ENCODE results near the gene ITPRID2.

Gene ITPRID2

GRCh38 chr2:181895818-181896217, 4.3 kb downstream of the ITPRID2 start:
- no peaks in the 10 kb centered on the region for H3K27me3 ChIP-seq (replicated peaks; ENCODE audit: insufficient read depth, low read length)
- H3K27ac ChIP-seq (ENCODE audit: low read length) = no peak overlapping the region
- H3K36me3 ChIP-seq (replicated peaks; ENCODE audit: insufficient read depth, low read length) = peaks cover 7% of the 10 kb centered on the region; the same call in 1 of the 2 replicates
- H3K4me3 ChIP-seq (ENCODE audit: low read length) = no peak overlapping the region
- no peak for TF ChIP-seq EZH2 (optimal IDR thresholded peaks at IDR 0.05; ENCODE audit: low read depth, low read length)
- no peak for TF ChIP-seq CTCF (IDR thresholded peaks at IDR 0.05; ENCODE audit: low read length)
- no peak for TF ChIP-seq EZH2phosphoT487 (IDR thresholded peaks at IDR 0.05; ENCODE audit: low read length)
- no peaks in the 10 kb centered on the region for H3K9me2 ChIP-seq (replicated peaks; ENCODE audit: insufficient read depth, low read length)
- 0 out of 2 replicates have a peak, but pooled peaks cover 7% of the 10 kb centered on the region for H3F3A ChIP-seq (ENCODE audit: insufficient read depth, low read length)
- H3K9me3 ChIP-seq (replicated peaks; ENCODE audit: insufficient read depth, low read length) = no peaks in the 10 kb centered on the region
- peaks cover 31% of the 10 kb centered on the region for H3K4me1 ChIP-seq (ENCODE audit: low read length)
- no peaks in the 10 kb centered on the region for H4K20me1 ChIP-seq (ENCODE audit: insufficient read depth, low read length)
- DNase-seq = no peak
- no peak overlapping the region for H2AFZ ChIP-seq (ENCODE audit: low read length)
- H3K4me2 ChIP-seq (ENCODE audit: low read depth, low read length) = no peak overlapping the region
- H3K79me2 ChIP-seq (ENCODE audit: low read length) = peaks cover 44% of the 10 kb centered on the region
- H3K9ac ChIP-seq (ENCODE audit: low read length) = no peak overlapping the region

GRCh38 chr2:181896286-181896685, 4.8 kb downstream of the ITPRID2 start:
- peaks cover 7% of the 10 kb centered on the region; the same call in 1 of the 2 replicates for H3K36me3 ChIP-seq (replicated peaks; ENCODE audit: insufficient read depth, low read length)
- no peak overlapping the region for H3K27ac ChIP-seq (ENCODE audit: low read length)
- no peak overlapping the region for H3K9ac ChIP-seq (ENCODE audit: low read length)
- TF ChIP-seq EZH2phosphoT487 (IDR thresholded peaks at IDR 0.05; ENCODE audit: low read length) = no peak
- TF ChIP-seq EZH2 (optimal IDR thresholded peaks at IDR 0.05; ENCODE audit: low read depth, low read length) = no peak
- no peak for TF ChIP-seq CTCF (IDR thresholded peaks at IDR 0.05; ENCODE audit: low read length)
- H3K9me3 ChIP-seq (replicated peaks; ENCODE audit: insufficient read depth, low read length) = no peaks in the 10 kb centered on the region
- H2AFZ ChIP-seq (ENCODE audit: low read length) = no peak overlapping the region
- no peak for DNase-seq
- no peak overlapping the region for H3K4me3 ChIP-seq (ENCODE audit: low read length)
- H3K4me2 ChIP-seq (ENCODE audit: low read depth, low read length) = no peak overlapping the region
- no peaks in the 10 kb centered on the region for H3K9me2 ChIP-seq (replicated peaks; ENCODE audit: insufficient read depth, low read length)
- peaks cover 27% of the 10 kb centered on the region for H3K4me1 ChIP-seq (ENCODE audit: low read length)
- H3K27me3 ChIP-seq (replicated peaks; ENCODE audit: insufficient read depth, low read length) = no peaks in the 10 kb centered on the region
- 0 out of 2 replicates have a peak, but pooled peaks cover 7% of the 10 kb centered on the region for H3F3A ChIP-seq (ENCODE audit: insufficient read depth, low read length)
- no peaks in the 10 kb centered on the region for H4K20me1 ChIP-seq (ENCODE audit: insufficient read depth, low read length)
- H3K79me2 ChIP-seq (ENCODE audit: low read length) = peaks cover 44% of the 10 kb centered on the region

DNA sequence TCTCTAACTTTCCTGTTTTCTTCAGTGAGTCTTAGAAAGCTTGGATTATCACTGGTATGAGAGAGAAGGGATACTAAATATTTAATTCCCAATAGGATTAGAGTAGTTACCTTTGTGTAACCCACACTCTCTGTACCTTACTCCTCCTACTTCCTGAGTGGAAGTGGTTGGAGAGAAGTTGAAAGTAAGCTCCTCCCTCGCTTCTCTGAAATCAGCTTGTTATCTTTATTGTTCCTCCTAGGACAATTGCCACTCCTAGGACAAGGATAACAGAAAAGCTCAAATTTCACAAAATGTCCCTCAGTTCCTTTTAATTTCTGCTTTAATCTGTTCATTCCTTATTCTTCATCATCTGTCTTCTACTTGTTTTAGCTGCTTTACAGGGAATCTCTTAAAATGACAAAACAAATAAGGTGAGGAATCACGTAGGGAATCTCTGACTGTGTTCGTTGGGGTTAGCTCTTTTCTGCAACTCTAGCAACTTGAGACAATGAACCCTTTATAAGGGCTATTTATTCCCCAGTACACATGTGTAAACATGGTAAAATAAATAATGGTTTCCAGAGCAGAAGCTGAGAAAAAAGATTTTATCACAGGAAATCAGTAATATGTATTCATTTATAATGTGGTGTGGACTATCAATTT, 8.6 kb downstream of the ITPRID2 start:
- Histone ChIP-seq H3K9me3 (replicated peaks; ENCODE audit: insufficient read depth, low read length) (no peaks in the 10 kb centered on the region), H3K9me2 (replicated peaks; ENCODE audit: insufficient read depth, low read length) (no peaks in the 10 kb centered on the region), H3K4me2 (ENCODE audit: low read depth, low read length) (no peak overlapping the region), H4K20me1 (ENCODE audit: insufficient read depth, low read length) (no peaks in the 10 kb centered on the region), H3K36me3 (replicated peaks; ENCODE audit: insufficient read depth, low read length) (peaks cover 7% of the 10 kb centered on the region; the same call in 1 of the 2 replicates), H3K4me1 (ENCODE audit: low read length) (peaks cover 14% of the 10 kb centered on the region), H3F3A (ENCODE audit: insufficient read depth, low read length) (no peaks in the 10 kb centered on the region), H3K27ac (ENCODE audit: low read length) (no peak overlapping the region), H3K9ac (ENCODE audit: low read length) (no peak overlapping the region), H3K79me2 (ENCODE audit: low read length) (peaks cover 19% of the 10 kb centered on the region), H2AFZ (ENCODE audit: low read length) (no peak overlapping the region), H3K4me3 (ENCODE audit: low read length) (no peak overlapping the region), H3K27me3 (replicated peaks; ENCODE audit: insufficient read depth, low read length) (no peaks in the 10 kb centered on the region)
- TF ChIP-seq EZH2phosphoT487 (IDR thresholded peaks at IDR 0.05; ENCODE audit: low read length) (no peak), CTCF (IDR thresholded peaks at IDR 0.05; ENCODE audit: low read length) (no peak), EZH2 (optimal IDR thresholded peaks at IDR 0.05; ENCODE audit: low read depth, low read length) (no peak)
- DNase-seq = no peak
